ENCODE measurements around the gene SLC27A1. TPM values are rescaled to one million over a fixed set of nuclear protein-coding genes. Genes with fewer than 3 reads are reported as not detected.

SLC27A1 gene
- total and polyA plus RNA-seq, 9 of the 15 experiments (the other 6 are each of a cell fraction or from before 2014, with no cell fraction given), result 0.06 to 3.0 (median 1.1) TPM

GRCh38 chr19:17424743-17425365 is 45.5 kb upstream of the SLC27A1 start (continued):
- TF ChIP-seq, protein P1, sequence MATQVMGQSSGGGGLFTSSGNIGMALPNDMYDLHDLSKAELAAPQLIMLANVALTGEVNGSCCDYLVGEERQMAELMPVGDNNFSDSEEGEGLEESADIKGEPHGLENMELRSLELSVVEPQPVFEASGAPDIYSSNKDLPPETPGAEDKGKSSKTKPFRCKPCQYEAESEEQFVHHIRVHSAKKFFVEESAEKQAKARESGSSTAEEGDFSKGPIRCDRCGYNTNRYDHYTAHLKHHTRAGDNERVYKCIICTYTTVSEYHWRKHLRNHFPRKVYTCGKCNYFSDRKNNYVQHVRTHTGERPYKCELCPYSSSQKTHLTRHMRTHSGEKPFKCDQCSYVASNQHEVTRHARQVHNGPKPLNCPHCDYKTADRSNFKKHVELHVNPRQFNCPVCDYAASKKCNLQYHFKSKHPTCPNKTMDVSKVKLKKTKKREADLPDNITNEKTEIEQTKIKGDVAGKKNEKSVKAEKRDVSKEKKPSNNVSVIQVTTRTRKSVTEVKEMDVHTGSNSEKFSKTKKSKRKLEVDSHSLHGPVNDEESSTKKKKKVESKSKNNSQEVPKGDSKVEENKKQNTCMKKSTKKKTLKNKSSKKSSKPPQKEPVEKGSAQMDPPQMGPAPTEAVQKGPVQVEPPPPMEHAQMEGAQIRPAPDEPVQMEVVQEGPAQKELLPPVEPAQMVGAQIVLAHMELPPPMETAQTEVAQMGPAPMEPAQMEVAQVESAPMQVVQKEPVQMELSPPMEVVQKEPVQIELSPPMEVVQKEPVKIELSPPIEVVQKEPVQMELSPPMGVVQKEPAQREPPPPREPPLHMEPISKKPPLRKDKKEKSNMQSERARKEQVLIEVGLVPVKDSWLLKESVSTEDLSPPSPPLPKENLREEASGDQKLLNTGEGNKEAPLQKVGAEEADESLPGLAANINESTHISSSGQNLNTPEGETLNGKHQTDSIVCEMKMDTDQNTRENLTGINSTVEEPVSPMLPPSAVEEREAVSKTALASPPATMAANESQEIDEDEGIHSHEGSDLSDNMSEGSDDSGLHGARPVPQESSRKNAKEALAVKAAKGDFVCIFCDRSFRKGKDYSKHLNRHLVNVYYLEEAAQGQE (IDR thresholded peaks at IDR 0.05; ENCODE audit: borderline replicate concordance), result peak; percentile 71
- TF ChIP-seq, protein P1 (CRISPR knock-in tag; IDR thresholded peaks at IDR 0.05; ENCODE audit: low read depth), result no peak
- TF ChIP-seq SMARCC2 (IDR thresholded peaks at IDR 0.05; ENCODE audit: low read depth) (no peak), CEBPG (CRISPR knock-in tag; IDR thresholded peaks at IDR 0.05) (no peak), CEBPG (tag; conservative IDR thresholded peaks at IDR 0.05 in 1 of 2, IDR thresholded peaks at IDR 0.05 in 1 of 2) (no peak), ZNF23 (CRISPR knock-in tag; IDR thresholded peaks at IDR 0.05) (no peak), JUN (IDR thresholded peaks at IDR 0.05; ENCODE audit: borderline replicate concordance, low read depth, low read length) (no peak), JUN (CRISPR knock-in tag; IDR thresholded peaks at IDR 0.05; ENCODE audit: borderline replicate concordance) (no peak), EGR1 (conservative IDR thresholded peaks at IDR 0.05) (peak; percentile 98), ATF4 (CRISPR knock-in tag; IDR thresholded peaks at IDR 0.05) (no peak), SP2 (IDR thresholded peaks at IDR 0.05; ENCODE audit: extremely low read depth, low read depth, low read length, poor library complexity, severe bottlenecking) (no peak), BDP1 (IDR thresholded peaks at IDR 0.05; ENCODE audit: insufficient read depth, insufficient read length) (no peak), KHSRP (IDR thresholded peaks at IDR 0.05) (no peak), HDAC2 (IDR thresholded peaks at IDR 0.05) (0 out of 2 replicates have a peak, but pooled peaks have one; percentile 47), USF1 (CRISPR knock-in tag; IDR thresholded peaks at IDR 0.05) (no peak)
- TF ChIP-seq, protein P2, sequence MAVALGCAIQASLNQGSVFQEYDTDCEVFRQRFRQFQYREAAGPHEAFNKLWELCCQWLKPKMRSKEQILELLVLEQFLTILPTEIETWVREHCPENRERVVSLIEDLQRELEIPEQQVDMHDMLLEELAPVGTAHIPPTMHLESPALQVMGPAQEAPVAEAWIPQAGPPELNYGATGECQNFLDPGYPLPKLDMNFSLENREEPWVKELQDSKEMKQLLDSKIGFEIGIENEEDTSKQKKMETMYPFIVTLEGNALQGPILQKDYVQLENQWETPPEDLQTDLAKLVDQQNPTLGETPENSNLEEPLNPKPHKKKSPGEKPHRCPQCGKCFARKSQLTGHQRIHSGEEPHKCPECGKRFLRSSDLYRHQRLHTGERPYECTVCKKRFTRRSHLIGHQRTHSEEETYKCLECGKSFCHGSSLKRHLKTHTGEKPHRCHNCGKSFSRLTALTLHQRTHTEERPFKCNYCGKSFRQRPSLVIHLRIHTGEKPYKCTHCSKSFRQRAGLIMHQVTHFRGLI (CRISPR knock-in tag; IDR thresholded peaks at IDR 0.05), result no peak
